GM21381 (cell line): Measurements from ENCODE around the gene SSX3.
"Not testable (repeated sequence)": the region's sequence is repeated elsewhere in the genome, so short reads cannot be mapped to it uniquely, and the experiment has no call there.

Experiments
- ATAC-seq: cut with Tn5 transposase; IDR thresholded peaks from one replicate; pipeline ENCODE4 v1.9.1; 2021; ENCODE audit warnings: mild to moderate bottlenecking, moderate library complexity; ENCODE audit not compliant: unreplicated experiment

SSX3 gene, protein sequence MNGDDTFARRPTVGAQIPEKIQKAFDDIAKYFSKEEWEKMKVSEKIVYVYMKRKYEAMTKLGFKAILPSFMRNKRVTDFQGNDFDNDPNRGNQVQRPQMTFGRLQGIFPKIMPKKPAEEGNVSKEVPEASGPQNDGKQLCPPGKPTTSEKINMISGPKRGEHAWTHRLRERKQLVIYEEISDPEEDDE

DNA sequence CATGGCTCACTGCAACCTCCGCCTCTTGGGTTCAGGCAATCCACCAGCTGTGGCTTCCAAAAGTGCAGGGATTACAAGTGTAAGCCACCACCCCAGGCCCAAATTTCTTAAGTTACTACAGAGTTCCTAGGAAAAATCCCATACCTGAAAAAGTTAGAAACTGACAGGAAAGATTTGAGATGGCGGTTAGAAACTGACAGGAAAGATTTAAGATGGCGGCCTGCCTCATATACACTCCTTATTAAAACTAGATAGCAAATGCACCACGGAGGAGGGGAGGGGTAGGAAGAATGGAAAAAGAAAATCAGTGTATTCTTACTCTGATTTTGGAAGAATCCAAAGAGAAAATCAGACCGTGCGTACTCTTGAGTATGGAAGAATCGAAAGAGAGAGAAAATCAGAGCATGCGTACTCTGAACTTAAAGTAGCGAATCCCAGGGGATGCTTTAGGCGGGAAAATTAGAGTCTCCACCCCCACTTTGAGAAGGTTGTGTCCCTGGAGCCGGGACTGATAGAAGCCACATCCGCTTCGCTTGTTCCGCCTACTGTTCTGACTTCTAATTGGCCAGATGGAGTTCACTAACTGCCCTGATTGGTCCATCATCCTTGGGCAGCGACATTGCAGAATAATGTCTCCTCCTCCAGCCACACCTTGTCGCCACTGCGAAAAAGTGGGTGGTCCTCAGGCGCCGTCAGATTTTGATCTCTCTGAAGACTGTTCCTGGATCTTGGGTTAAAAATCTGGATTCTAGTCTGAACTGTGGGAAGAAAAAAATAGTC, at the start of gene SSX3:
Gene SSX3 (minus strand): TSS at position 389 of the 780 bp plus-strand sequence. CDS start 1,454 bp downstream, outside the sequence.
- ATAC-seq: not testable (repeated sequence)

DNA sequence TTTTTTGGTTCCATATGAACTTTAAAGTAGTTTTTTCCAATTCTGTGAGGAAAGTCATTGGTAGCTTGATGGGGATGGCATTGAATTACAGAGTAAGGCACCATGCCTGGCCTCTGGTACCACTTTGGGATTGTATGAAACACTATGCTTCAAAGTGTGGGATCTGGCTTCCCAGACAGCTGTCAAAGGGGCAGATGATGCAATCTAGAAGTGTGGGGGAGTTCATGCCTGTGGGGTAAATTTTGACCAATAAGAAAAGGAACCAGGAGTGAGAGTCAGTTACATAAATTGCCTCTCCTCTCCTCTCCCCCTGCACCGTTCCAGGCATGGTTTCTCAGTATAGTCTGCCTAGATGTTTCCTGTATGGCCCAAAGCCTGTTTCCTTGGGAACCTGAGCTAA, 41.3 kb upstream of the SSX3 start:
- not testable (repeated sequence) for ATAC-seq

DNA sequence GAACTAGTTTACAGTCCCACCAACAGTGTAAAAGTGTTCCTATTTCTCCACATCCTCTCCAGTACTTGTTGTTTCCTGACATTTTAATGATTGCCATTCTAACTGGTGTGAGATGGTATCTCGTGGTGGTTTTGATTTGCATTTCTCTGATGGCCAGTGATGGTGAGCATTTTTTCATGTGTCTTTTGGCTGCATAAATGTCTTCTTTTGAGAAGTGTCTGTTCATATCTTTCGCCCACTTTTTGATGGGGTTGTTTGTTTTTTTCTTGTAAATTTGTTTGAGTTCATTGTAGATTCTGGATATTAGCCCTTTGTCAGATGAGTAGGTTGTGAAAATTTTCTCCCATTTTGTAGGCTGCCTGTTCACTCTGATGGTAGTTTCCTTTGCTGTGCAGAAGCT, 40.4 kb upstream of the SSX3 start:
- not testable (repeated sequence) for ATAC-seq

DNA sequence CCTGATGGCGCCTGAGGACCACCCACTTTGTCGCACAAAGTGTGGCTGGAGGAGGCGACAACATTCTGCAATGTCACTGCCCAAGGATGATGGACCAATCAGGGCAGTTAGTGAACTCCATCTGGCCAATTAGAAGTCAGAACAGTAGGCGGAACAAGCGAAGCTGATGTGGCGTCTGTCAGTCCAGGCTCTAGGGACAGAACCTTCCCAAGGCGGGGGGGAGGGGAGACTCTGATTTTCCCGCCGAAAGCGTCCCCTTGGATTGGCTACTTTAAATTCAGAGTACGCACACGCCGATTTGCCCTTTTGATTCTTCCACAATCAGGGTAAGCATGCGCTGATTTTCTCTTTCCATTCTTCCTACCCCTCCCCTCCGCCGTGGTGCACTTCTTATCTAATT, 26.7 kb upstream of the SSX3 start, which contains the start of gene SSX4:
Gene SSX4 (plus strand): TSS at position 301 of the 400 bp plus-strand sequence. CDS start 515 bp downstream, outside the sequence.
- ATAC-seq: not testable (repeated sequence)

DNA sequence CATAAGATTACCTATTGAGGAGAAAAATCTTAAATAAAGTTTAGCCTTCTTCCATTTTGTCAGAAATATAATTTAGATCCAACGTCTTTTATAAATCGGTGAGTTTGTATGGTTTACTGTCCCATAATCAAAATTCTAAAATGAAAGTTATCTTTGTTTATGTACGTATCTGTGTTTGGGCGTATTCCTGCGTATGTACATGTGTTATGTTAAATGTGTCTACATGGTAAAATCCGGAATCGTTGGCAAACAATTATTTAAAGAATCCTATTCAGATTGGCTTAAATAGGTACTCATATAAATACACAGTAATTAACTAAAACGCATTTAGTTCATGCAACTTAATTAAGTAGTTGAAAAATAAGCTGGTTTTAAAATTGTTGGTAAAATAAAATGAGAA, 13.9 kb upstream of the SSX3 start:
- ATAC-seq: not testable (repeated sequence)

DNA sequence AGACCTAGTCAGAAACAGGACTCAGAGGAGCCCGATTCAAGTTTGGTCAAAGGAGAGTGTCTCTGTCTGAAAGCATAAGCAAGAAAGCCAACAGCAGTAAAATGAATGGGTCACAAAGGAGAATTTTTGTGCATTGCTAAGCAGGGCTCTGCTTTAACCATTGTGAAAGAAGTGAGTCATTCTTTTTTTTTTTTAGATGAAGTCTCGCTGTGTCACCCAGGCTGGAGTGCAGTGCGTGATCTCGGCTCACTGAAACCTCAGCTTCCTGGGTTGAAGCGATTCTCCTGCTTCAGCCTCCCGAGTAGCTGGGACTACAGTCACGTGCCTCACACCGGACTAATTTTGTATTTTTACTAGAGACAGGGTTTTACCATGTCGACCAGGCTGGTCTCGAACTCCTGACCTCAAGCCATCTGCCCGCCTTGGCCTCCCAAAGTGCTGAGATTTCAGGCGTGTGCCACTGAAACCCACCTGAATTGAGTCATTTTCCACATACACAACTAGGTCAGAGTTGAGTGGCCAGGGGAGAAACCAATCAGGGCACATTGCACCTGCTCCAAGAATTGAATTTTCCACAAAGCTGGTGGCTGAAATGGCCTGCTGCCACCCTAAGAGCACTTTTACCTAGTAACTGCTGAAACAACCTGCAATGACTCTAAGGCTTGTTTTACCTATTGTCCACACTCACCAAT, 11.4 kb upstream of the SSX3 start:
- not testable (repeated sequence) for ATAC-seq

DNA sequence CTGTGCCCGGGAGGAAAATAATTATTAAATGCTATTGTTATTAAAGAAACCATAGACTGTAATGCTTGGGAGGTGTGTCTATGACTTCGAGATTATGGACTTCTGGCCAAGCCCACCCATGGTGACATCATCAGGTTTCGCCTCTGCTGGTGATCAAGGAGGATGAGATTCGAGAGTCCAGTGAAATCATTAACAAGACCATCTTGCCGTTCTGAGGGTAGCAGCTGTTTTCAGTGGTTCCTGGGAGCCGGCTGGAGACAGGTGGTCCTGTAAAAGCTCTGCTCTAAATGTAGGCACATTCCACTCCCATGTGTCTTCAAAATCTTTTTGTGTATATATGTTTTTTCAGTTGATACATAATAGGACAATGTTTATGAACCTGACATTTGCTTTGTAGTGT, 2.8 kb upstream of the SSX3 start:
- not testable (repeated sequence) for ATAC-seq

DNA sequence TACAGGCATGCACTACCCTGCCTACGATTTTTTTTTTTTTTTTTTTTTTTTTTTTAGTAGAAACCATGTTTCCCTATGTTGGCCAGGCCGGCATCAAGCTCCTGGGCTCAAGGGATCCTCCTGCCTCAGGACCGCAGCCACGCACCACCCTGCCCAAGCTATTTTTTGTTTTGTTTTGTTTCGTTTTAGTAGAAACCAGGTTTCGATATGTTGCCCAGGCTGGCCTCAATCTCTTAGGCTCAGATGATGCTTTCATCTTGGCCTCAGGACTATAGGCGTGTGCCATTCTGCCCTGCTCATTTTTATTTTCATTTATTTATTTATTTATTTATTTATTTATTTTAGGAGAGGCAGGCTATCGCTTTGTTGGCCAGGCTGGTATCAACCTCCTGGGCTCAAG, 1.2 kb upstream of the SSX3 start:
- ATAC-seq: no peak

DNA sequence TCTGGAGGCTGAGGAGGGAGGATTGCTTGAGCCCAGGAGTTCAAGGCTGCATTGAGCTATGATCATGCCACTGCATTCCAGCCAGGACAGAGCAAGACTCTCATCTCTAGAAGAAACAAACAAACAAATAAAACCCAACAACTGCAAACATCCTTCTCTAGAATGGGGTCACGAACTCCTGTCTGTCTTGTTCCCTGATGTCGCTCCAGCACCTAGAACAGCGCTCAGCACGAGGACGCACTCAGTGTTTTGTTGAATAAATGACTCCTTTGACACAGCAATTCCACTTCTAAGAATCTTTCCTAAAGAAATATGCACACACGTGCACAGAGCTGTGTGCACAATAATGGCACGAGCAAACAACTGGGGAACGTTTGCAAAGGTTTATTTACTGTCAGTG, 10.4 kb downstream of the SSX3 start:
- not testable (repeated sequence) for ATAC-seq

DNA sequence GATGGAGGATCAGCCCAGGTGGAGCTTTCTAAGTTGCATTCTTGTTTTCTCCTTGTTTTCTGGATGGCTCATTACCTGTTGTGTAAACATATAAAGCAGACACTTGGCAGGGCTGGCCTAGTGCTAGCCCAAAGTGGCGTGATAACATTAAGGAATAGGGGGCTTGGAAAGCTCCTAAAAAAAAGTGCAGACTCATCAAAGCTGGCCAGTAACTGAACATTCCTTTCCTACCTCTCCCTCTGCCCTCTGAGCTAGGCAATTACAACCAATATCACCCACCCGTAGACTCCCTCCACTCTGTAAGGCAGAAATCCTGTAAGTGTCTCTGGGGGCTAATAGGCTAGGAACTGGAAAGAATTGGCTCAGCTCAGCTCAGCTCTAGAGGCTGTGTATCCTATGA, 42.5 kb downstream of the SSX3 start:
- ATAC-seq: not testable (repeated sequence)

DNA sequence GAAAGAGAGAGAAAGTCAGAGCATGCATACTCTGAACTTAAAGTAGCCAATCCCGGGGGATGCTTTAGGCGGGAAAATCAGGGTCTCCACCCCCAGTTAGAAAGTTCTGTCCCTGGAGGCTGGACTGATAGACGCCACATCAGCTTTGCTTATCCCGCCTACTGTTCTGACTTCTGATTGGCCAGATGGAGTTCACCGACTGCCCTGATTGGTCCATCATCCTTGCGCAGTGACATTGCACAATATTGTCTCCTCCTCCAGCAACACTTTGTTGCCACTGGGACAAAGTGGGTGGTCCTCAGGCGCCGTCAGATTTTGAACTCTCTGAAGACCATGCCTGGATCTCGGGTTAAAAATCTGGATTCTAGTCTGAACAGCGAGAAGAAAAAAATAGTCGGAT, 50.3 kb downstream of the SSX3 start:
- no peak for ATAC-seq
